ENCODE results near the gene DCPS. TPM values are rescaled to one million over a fixed set of nuclear protein-coding genes. Genes with fewer than 3 reads are reported as not detected.

DCPS gene
- total RNA-seq, 2 experiments from 2014 or later = 29.7 to 39.3 TPM

GRCh38 chr11:126311401-126312291, 7.8 kb downstream of the DCPS start:
- ChIA-PET CTCF (interaction anchor here (0.7 to 3.3 kb wide), 16 partner anchors 7 to 679 kb away, joined by 3 to 19 read pairs (median 4); no protein-coding TSS in a partner anchor), POLR2A (no interaction called here)
- intact Hi-C loops (cut with DNase I, micrococcal nuclease) = loop anchor here (2.0 to 10.0 kb wide), 3 partner anchors 41 to 679 kb away; no protein-coding TSS in a partner anchor
- ATAC-seq = no peak
- H3K36me3 Mint-ChIP-seq (ENCODE audit: low read depth) = peaks cover 35% of the 10 kb centered on the region
- no peak overlapping the region for H3K27ac Mint-ChIP-seq
- H3K9me3 Mint-ChIP-seq (ENCODE audit: low read depth) = no peaks in the 10 kb centered on the region
- H3K27me3 Mint-ChIP-seq = no peaks in the 10 kb centered on the region
- H3K4me1 Mint-ChIP-seq = peaks cover 14% of the 10 kb centered on the region
- no peak for DNase-seq
- no peak overlapping the region for H3K4me3 Mint-ChIP-seq

GRCh38 chr11:126312961-126313360, 9.1 kb downstream of the DCPS start:
- CTCF ChIA-PET = interaction anchor here (0.7 to 3.3 kb wide), 3 partner anchors 104 to 168 kb away, joined by 3 to 19 read pairs (median 3); no protein-coding TSS in a partner anchor
- intact Hi-C loops (cut with DNase I, micrococcal nuclease) = loop anchor here in 1 of 2 experiments (10.0 kb wide), 1 partner anchor 102 kb away; no protein-coding TSS in a partner anchor
- no peaks in the 10 kb centered on the region for H3K27me3 Mint-ChIP-seq
- ATAC-seq = no peak
- H3K4me3 Mint-ChIP-seq = no peak overlapping the region
- H3K36me3 Mint-ChIP-seq (ENCODE audit: low read depth) = peaks cover 32% of the 10 kb centered on the region
- POLR2A ChIA-PET = no interaction called here
- no peaks in the 10 kb centered on the region for H3K9me3 Mint-ChIP-seq (ENCODE audit: low read depth)
- no peak for DNase-seq
- H3K4me1 Mint-ChIP-seq = peaks cover 19% of the 10 kb centered on the region
- H3K27ac Mint-ChIP-seq = no peak overlapping the region

GRCh38 chr11:126313826-126314225, 10.0 kb downstream of the DCPS start:
- intact Hi-C loops (cut with DNase I, micrococcal nuclease) = loop anchor here in 1 of 2 experiments (10.0 kb wide), 1 partner anchor 101 kb away; no protein-coding TSS in a partner anchor

GRCh38 chr11:126317432-126317755, 13.5 kb downstream of the DCPS start:
- CTCF ChIA-PET = interaction anchor here (0.7 to 1.6 kb wide), 4 partner anchors 36 to 192 kb away, joined by 3 to 6 read pairs (median 4); no protein-coding TSS in a partner anchor
- Mint-ChIP-seq H3K4me3 (peak overlapping the region; percentile 48), H3K27ac (peak overlapping the region; percentile 77), H3K4me1 (peaks cover 33% of the 10 kb centered on the region), H3K9me3 (ENCODE audit: low read depth) (no peaks in the 10 kb centered on the region), H3K27me3 (no peaks in the 10 kb centered on the region), H3K36me3 (ENCODE audit: low read depth) (peaks cover 27% of the 10 kb centered on the region)
- POLR2A ChIA-PET = interaction anchor here (1.1 kb wide), 2 partner anchors 36 to 163 kb away, joined by 3 to 4 read pairs; no protein-coding TSS in a partner anchor
- no peak for ATAC-seq
- intact Hi-C loops (cut with DNase I, micrococcal nuclease) = loop anchor here in 1 of 2 experiments (10.0 kb wide), 1 partner anchor 97 kb away; no protein-coding TSS in a partner anchor
- no peak for DNase-seq

More at GRCh38 chr11:126313826-126314225, 10.0 kb downstream of the DCPS start:
- ChIA-PET POLR2A (no interaction called here), CTCF (no interaction called here)
- H3K4me3 Mint-ChIP-seq = no peak overlapping the region
- no peak overlapping the region for H3K27ac Mint-ChIP-seq
- no peaks in the 10 kb centered on the region for H3K27me3 Mint-ChIP-seq
- DNase-seq = no peak
- ATAC-seq = no peak
- H3K9me3 Mint-ChIP-seq (ENCODE audit: low read depth) = no peaks in the 10 kb centered on the region
- H3K4me1 Mint-ChIP-seq = peaks cover 27% of the 10 kb centered on the region
- H3K36me3 Mint-ChIP-seq (ENCODE audit: low read depth) = peaks cover 29% of the 10 kb centered on the region

DNA sequence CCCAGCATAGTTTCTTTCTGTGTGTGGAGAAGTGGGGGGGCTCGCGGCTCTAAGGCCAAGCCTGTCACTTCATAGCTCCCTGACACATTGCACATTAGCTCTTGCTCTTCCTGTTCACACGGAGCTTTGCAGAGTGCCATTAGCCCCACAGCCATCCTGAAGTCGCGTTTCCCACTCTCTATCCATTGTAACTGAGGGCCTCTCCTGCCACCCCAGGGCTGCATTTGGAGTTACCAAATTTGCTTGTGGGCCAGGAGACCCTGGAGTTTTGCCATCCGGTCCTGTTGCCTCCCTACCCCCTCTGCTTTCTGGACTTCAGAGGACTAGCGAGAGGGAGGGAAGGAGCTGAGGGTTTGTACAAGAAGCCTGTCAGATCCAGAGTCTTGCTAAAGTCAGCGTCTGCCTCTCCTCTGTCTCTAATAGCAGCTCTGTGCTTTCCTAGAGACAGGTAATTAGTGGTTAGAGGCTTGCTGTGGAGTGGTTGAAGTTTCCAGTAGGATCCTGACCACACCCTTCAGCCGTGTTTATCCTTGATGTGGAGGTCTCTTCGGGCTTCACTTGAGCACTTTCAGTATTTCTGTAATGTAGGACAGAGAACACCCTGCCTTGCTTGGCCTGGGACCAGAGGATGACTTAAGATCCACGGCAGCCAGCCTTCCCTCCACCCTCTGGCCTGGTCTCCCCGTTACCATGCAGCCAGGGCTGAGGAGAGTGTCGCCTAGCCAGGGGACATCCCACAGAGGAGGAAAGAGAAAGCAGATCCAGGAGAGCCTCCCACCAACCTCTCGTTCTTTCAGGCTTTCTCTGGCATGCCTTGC, 14.1 kb downstream of the DCPS start:
- H3K36me3 Mint-ChIP-seq (ENCODE audit: low read depth) = peaks cover 24% of the 10 kb centered on the region
- peak overlapping the region; percentile 77 for H3K27ac Mint-ChIP-seq
- peak; percentile 67 for ATAC-seq
- H3K9me3 Mint-ChIP-seq (ENCODE audit: low read depth) = no peaks in the 10 kb centered on the region
- peaks cover 33% of the 10 kb centered on the region for H3K4me1 Mint-ChIP-seq
- ChIA-PET POLR2A (interaction anchor here (1.0 to 1.1 kb wide), 3 partner anchors 35 to 163 kb away, joined by 3 to 4 read pairs (median 4); no protein-coding TSS in a partner anchor), CTCF (interaction anchor here (0.7 to 1.8 kb wide), 9 partner anchors 7 to 191 kb away, joined by 3 to 9 read pairs (median 3); no protein-coding TSS in a partner anchor)
- peak; percentile 57 for DNase-seq
- H3K4me3 Mint-ChIP-seq = peak overlapping the region; percentile 48
- no peaks in the 10 kb centered on the region for H3K27me3 Mint-ChIP-seq
- intact Hi-C loops (cut with DNase I, micrococcal nuclease) = loop anchor here in 1 of 2 experiments (10.0 kb wide), 1 partner anchor 97 kb away; no protein-coding TSS in a partner anchor

- Mint-ChIP-seq H3K4me1 (peaks cover 33% of the 10 kb centered on the region), H3K4me3 (peak overlapping the region; percentile 9), H3K36me3 (ENCODE audit: low read depth) (peaks cover 22% of the 10 kb centered on the region), H3K27me3 (no peaks in the 10 kb centered on the region), H3K27ac (peak overlapping the region; percentile 77), H3K9me3 (ENCODE audit: low read depth) (no peaks in the 10 kb centered on the region)
- peak; percentile 84 for ATAC-seq
- DNase-seq = peak; percentile 57
- ChIA-PET POLR2A (interaction anchor here (1.0 to 1.1 kb wide), 2 partner anchors 35 to 162 kb away, joined by 4 read pairs; no protein-coding TSS in a partner anchor), CTCF (interaction anchor here (0.7 to 1.8 kb wide), 7 partner anchors 8 to 123 kb away, joined by 3 to 9 read pairs (median 3); partner anchors contain the start of gene DCPS)
- intact Hi-C loops (cut with DNase I, micrococcal nuclease) = loop anchor here in 1 of 2 experiments (10.0 kb wide), 1 partner anchor 96 kb away; no protein-coding TSS in a partner anchor
Measured at GRCh38 chr11:126318574-126319373, 14.9 kb downstream of the DCPS start.

GRCh38 chr11:126319374-126319740, 15.5 kb downstream of the DCPS start:
- peak overlapping the region; percentile 33 for H3K27ac Mint-ChIP-seq
- H3K9me3 Mint-ChIP-seq (ENCODE audit: low read depth) = no peaks in the 10 kb centered on the region
- peaks cover 33% of the 10 kb centered on the region for H3K4me1 Mint-ChIP-seq
- ChIA-PET CTCF (interaction anchor here (0.6 to 1.8 kb wide), 6 partner anchors 9 to 162 kb away, joined by 3 to 9 read pairs (median 3); partner anchors contain the start of gene DCPS), POLR2A (no interaction called here)
- H3K36me3 Mint-ChIP-seq (ENCODE audit: low read depth) = peaks cover 17% of the 10 kb centered on the region
- intact Hi-C loops (cut with DNase I, micrococcal nuclease) = loop anchor here in 1 of 2 experiments (10.0 kb wide), 1 partner anchor 95 kb away; no protein-coding TSS in a partner anchor
- DNase-seq = no peak
- H3K4me3 Mint-ChIP-seq = no peak overlapping the region
- no peak for ATAC-seq
- no peaks in the 10 kb centered on the region for H3K27me3 Mint-ChIP-seq

DNA sequence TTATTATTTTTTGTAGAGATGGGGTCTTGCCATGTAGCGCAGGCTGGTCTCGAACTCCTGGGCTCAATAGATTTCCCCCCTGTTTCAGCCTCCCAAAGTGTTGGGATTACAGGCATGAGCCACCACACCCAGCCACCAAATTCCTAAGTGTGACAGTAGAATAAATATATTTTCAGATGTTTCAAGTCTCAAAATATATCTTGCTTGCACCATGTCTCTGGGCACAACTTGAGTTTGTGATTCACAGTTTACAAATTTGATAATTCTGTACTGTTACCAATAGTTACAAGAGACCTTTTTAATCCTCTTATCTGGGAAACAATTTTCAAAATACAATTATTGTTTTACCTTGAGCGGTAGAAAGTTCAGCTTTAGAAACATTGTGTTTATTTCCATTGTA, 19.1 kb downstream of the DCPS start:
- no peaks in the 10 kb centered on the region for H3K9me3 Mint-ChIP-seq (ENCODE audit: low read depth)
- POLR2A ChIA-PET = no interaction called here
- intact Hi-C loops (cut with DNase I, micrococcal nuclease) = no loop called here
- H3K4me1 Mint-ChIP-seq = peaks cover 19% of the 10 kb centered on the region
- ATAC-seq (no peak), DNase-seq (no peak)
- H3K27me3 Mint-ChIP-seq = no peaks in the 10 kb centered on the region
- no peak overlapping the region for H3K27ac Mint-ChIP-seq
- no peak overlapping the region for H3K4me3 Mint-ChIP-seq
- CTCF ChIA-PET = no interaction called here
- H3K36me3 Mint-ChIP-seq (ENCODE audit: low read depth) = peaks cover 5% of the 10 kb centered on the region

GRCh38 chr11:126327281-126328000, 23.6 kb downstream of the DCPS start:
- POLR2A ChIA-PET = no interaction called here
- no peak for DNase-seq
- CTCF ChIA-PET = no interaction called here
- no peak for ATAC-seq
- Mint-ChIP-seq H3K27me3 (no peaks in the 10 kb centered on the region), H3K27ac (no peak overlapping the region), H3K4me3 (no peak overlapping the region), H3K4me1 (peaks cover 5% of the 10 kb centered on the region), H3K9me3 (ENCODE audit: low read depth) (no peaks in the 10 kb centered on the region), H3K36me3 (ENCODE audit: low read depth) (peaks cover 4% of the 10 kb centered on the region)
- intact Hi-C loops (cut with DNase I, micrococcal nuclease) = no loop called here

DNA sequence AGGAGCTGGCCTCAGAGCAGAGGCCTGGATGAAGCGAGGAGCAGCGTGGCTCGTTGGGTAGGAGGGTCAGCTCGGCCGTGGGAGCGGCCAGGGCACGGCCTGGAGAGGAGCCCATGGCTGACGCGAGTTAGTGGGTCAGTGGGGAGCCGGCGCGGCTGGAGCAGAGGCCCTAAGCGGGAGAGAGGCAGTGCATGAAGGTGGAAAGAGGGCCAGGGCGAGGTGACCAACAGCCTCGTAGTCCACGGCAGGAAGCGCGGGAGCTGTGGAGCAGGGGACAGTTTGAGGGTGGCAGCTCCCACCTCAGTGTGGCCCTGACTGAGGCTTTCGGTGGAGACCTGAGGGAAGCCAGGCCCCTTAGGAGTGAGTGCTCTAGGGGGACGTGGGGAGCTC, 24.1 kb downstream of the DCPS start:
- no peak for ATAC-seq
- no peak for DNase-seq
- H3K9me3 Mint-ChIP-seq (ENCODE audit: low read depth) = no peaks in the 10 kb centered on the region
- H3K27ac Mint-ChIP-seq = no peak overlapping the region
- no peaks in the 10 kb centered on the region for H3K27me3 Mint-ChIP-seq
- ChIA-PET POLR2A (no interaction called here), CTCF (no interaction called here)
- peaks cover 4% of the 10 kb centered on the region for H3K36me3 Mint-ChIP-seq (ENCODE audit: low read depth)
- H3K4me1 Mint-ChIP-seq = peaks cover 8% of the 10 kb centered on the region
- intact Hi-C loops (cut with DNase I, micrococcal nuclease) = no loop called here
- no peak overlapping the region for H3K4me3 Mint-ChIP-seq
